ENCODE data around the gene ERCC6L2. TPM values are rescaled to one million over a fixed set of nuclear protein-coding genes. Genes with fewer than 3 reads are reported as not detected.

ERCC6L2 gene
- total and polyA plus RNA-seq, 2 donors from 2014 or later = 4.4 to 58.9 TPM

DNA sequence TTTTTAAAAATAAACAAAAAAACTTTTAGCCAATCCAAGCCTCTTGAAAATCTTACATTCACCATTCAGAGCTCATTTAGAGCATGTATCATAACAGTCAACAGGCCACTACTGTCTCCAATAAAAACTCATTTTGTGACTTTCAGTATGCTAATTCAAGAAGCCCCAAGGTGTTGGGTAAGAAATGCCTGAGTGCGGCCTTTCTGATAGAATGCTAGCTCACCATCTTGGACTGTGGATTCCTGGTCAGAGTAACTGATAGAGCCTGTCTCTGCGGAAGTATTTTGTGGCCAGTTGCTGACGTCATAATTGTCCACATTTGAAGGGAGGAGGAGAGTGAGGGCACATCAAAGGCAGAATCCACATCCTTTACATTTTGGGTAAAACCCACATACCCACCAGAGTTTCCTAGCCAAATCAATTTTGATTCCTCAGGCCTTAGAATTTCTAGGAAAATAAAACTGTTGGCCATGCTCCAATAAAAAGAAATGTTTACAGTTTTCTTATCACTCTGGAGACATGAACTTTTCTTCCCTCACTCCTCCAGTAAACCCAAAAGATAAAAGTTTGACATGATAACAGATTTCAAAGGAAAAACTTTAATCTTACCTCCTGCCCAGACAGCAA, 41.1 kb upstream of the ERCC6L2 start:
- no peak overlapping the region for H3K9ac ChIP-seq (ENCODE audit: low read length in 3 of 3)
- DNase-seq (no peak), FAIRE-seq (no peak)
- no peaks in the 10 kb centered on the region for H3K36me3 ChIP-seq (ENCODE audit: control insufficient read depth in 2 of 3, insufficient read depth in 3 of 3, low read length in 3 of 3)
- intact Hi-C loops (cut with DNase I) = no loop called here
- no peaks in the 10 kb centered on the region for H3K27me3 ChIP-seq (ENCODE audit: control insufficient read depth, insufficient read depth, low read length)
- no peaks in the 10 kb centered on the region for H3K4me1 ChIP-seq (ENCODE audit: control insufficient read depth in 2 of 3, insufficient read depth in 2 of 3, low read depth in 1 of 3, low read length in 3 of 3)
- H3K27ac ChIP-seq (ENCODE audit: low read depth in 2 of 2, low read length in 2 of 2) = no peak overlapping the region
- H3K4me3 ChIP-seq (ENCODE audit: low read length in 3 of 3) = no peak overlapping the region
- TF ChIP-seq, protein P1, sequence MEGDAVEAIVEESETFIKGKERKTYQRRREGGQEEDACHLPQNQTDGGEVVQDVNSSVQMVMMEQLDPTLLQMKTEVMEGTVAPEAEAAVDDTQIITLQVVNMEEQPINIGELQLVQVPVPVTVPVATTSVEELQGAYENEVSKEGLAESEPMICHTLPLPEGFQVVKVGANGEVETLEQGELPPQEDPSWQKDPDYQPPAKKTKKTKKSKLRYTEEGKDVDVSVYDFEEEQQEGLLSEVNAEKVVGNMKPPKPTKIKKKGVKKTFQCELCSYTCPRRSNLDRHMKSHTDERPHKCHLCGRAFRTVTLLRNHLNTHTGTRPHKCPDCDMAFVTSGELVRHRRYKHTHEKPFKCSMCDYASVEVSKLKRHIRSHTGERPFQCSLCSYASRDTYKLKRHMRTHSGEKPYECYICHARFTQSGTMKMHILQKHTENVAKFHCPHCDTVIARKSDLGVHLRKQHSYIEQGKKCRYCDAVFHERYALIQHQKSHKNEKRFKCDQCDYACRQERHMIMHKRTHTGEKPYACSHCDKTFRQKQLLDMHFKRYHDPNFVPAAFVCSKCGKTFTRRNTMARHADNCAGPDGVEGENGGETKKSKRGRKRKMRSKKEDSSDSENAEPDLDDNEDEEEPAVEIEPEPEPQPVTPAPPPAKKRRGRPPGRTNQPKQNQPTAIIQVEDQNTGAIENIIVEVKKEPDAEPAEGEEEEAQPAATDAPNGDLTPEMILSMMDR (IDR thresholded peaks at IDR 0.05; ENCODE audit: borderline replicate concordance, extremely low read depth, insufficient read depth) = no peak
- no peaks in the 10 kb centered on the region for H3K9me3 ChIP-seq (ENCODE audit: control insufficient read depth in 2 of 3, insufficient read depth in 1 of 3, low read length in 3 of 3)

GRCh38 chr9:95835393-95835792, 40.1 kb upstream of the ERCC6L2 start:
- Histone ChIP-seq H3K4me3 (ENCODE audit: low read length in 3 of 3) (no peak overlapping the region), H3K27me3 (ENCODE audit: control insufficient read depth, insufficient read depth, low read length) (no peaks in the 10 kb centered on the region), H3K4me1 (ENCODE audit: control insufficient read depth in 2 of 3, insufficient read depth in 2 of 3, low read depth in 1 of 3, low read length in 3 of 3) (no peaks in the 10 kb centered on the region), H3K36me3 (ENCODE audit: control insufficient read depth in 2 of 3, insufficient read depth in 3 of 3, low read length in 3 of 3) (no peaks in the 10 kb centered on the region), H3K9ac (ENCODE audit: low read length in 3 of 3) (no peak overlapping the region), H3K9me3 (ENCODE audit: control insufficient read depth in 2 of 3, insufficient read depth in 1 of 3, low read length in 3 of 3) (no peaks in the 10 kb centered on the region), H3K27ac (ENCODE audit: low read depth in 2 of 2, low read length in 2 of 2) (no peak overlapping the region)
- DNase-seq (no peak), FAIRE-seq (no peak)
- TF ChIP-seq, protein P1 (IDR thresholded peaks at IDR 0.05; ENCODE audit: borderline replicate concordance, extremely low read depth, insufficient read depth) = no peak
- intact Hi-C loops (cut with DNase I) = no loop called here

GRCh38 chr9:95836072-95836471, 39.4 kb upstream of the ERCC6L2 start:
- Histone ChIP-seq H3K9me3 (ENCODE audit: control insufficient read depth in 2 of 3, insufficient read depth in 1 of 3, low read length in 3 of 3) (no peaks in the 10 kb centered on the region), H3K27ac (ENCODE audit: low read depth in 2 of 2, low read length in 2 of 2) (no peak overlapping the region), H3K4me3 (ENCODE audit: low read length in 3 of 3) (no peak overlapping the region), H3K9ac (ENCODE audit: low read length in 3 of 3) (no peak overlapping the region), H3K4me1 (ENCODE audit: control insufficient read depth in 2 of 3, insufficient read depth in 2 of 3, low read depth in 1 of 3, low read length in 3 of 3) (no peaks in the 10 kb centered on the region), H3K36me3 (ENCODE audit: control insufficient read depth in 2 of 3, insufficient read depth in 3 of 3, low read length in 3 of 3) (no peaks in the 10 kb centered on the region), H3K27me3 (ENCODE audit: control insufficient read depth, insufficient read depth, low read length) (no peaks in the 10 kb centered on the region)
- FAIRE-seq (no peak), DNase-seq (no peak)
- intact Hi-C loops (cut with DNase I) = no loop called here
- TF ChIP-seq, protein P1 (IDR thresholded peaks at IDR 0.05; ENCODE audit: borderline replicate concordance, extremely low read depth, insufficient read depth) = no peak

GRCh38 chr9:95839012-95839411, 36.5 kb upstream of the ERCC6L2 start:
- DNase-seq (no peak), FAIRE-seq (no peak)
- Histone ChIP-seq H3K9me3 (ENCODE audit: control insufficient read depth in 2 of 3, insufficient read depth in 1 of 3, low read length in 3 of 3) (no peaks in the 10 kb centered on the region), H3K9ac (ENCODE audit: low read length in 3 of 3) (no peak overlapping the region), H3K27me3 (ENCODE audit: control insufficient read depth, insufficient read depth, low read length) (no peaks in the 10 kb centered on the region), H3K27ac (ENCODE audit: low read depth in 2 of 2, low read length in 2 of 2) (no peak overlapping the region), H3K4me3 (ENCODE audit: low read length in 3 of 3) (no peak overlapping the region), H3K36me3 (ENCODE audit: control insufficient read depth in 2 of 3, insufficient read depth in 3 of 3, low read length in 3 of 3) (no peaks in the 10 kb centered on the region), H3K4me1 (ENCODE audit: control insufficient read depth in 2 of 3, insufficient read depth in 2 of 3, low read depth in 1 of 3, low read length in 3 of 3) (no peaks in the 10 kb centered on the region)
- TF ChIP-seq, protein P1 (IDR thresholded peaks at IDR 0.05; ENCODE audit: borderline replicate concordance, extremely low read depth, insufficient read depth) = no peak
- intact Hi-C loops (cut with DNase I) = no loop called here
